Fibroblast of lung (primary cell): Measurements from ENCODE around the gene NT5DC1. TPM values are rescaled to one million over a fixed set of nuclear protein-coding genes. Genes with fewer than 3 reads are reported as not detected.

Source experiments
- DNase-seq, 2 donors: peaks; one replicate each; pipeline versions ENCODE4 v3.0.0 to v3.0.0-alpha.2; 2010; ENCODE audit warnings: low read depth in 2 of 2
- H2AFZ ChIP-seq: 2 replicates; pipeline ENCODE4 v1.5.1; 2012; ENCODE audit warnings: low read length, control low read depth, inconsistent platforms
- H3K27ac ChIP-seq: 2 replicates; pipeline ENCODE4 v1.5.1; 2011; ENCODE audit warnings: low read length, control low read depth; ENCODE audit not compliant: insufficient read depth
- H3K27me3 ChIP-seq: 2 replicates; pipeline ENCODE4 v1.5.1; 2011; ENCODE audit warnings: mild to moderate bottlenecking, low read length; ENCODE audit not compliant: control insufficient read depth, insufficient read depth
- H3K36me3 ChIP-seq: 2 replicates; pipeline ENCODE4 v1.5.1; 2011; ENCODE audit warnings: low read length; ENCODE audit not compliant: control insufficient read depth, insufficient read depth
- H3K4me1 ChIP-seq: 2 replicates; pipeline ENCODE4 v1.5.1; 2011; ENCODE audit warnings: low read length; ENCODE audit not compliant: control insufficient read depth, insufficient read depth; ENCODE audit errors: extremely low read depth
- H3K4me2 ChIP-seq: 2 replicates; pipeline ENCODE4 v1.5.1; 2011; ENCODE audit warnings: low read length, control low read depth; ENCODE audit not compliant: insufficient read depth; ENCODE audit errors: extremely low read depth
- H3K4me3 ChIP-seq, 4 experiments: fragments of 200-600 bp in 1 of 4; sonication (generic) in 1 of 4; replicated peaks in 1 of 4; 2 replicates each; pipeline ENCODE4 v1.5.1; 2011 to 2016; ENCODE audit warnings: low read length in 4 of 4, low read depth in 3 of 4, mild to moderate bottlenecking in 3 of 4, control low read depth in 2 of 4, inconsistent platforms in 1 of 4, mixed read lengths in 1 of 4; ENCODE audit not compliant: insufficient read depth in 1 of 4; ENCODE audit errors: control extremely low read depth in 1 of 4
- H3K79me2 ChIP-seq: 2 replicates; pipeline ENCODE4 v1.5.1; 2012; ENCODE audit warnings: mild to moderate bottlenecking, low read length, inconsistent platforms; ENCODE audit not compliant: control insufficient read depth, insufficient read depth
- H3K9ac ChIP-seq: 2 replicates; pipeline ENCODE4 v1.5.1; 2011; ENCODE audit warnings: mild to moderate bottlenecking, low read length, control low read depth; ENCODE audit not compliant: insufficient read depth
- H3K9me3 ChIP-seq: 2 replicates; pipeline ENCODE4 v1.5.1; 2012; ENCODE audit warnings: low read depth, low read length; ENCODE audit not compliant: control insufficient read depth, insufficient read depth
- H4K20me1 ChIP-seq: 2 replicates; pipeline ENCODE4 v1.5.1; 2011; ENCODE audit warnings: low read length; ENCODE audit not compliant: control insufficient read depth, insufficient read depth; ENCODE audit errors: extremely low read depth
- CTCF ChIP-seq, 2 donors: IDR thresholded peaks in 1 of 2; conservative IDR thresholded peaks in 1 of 2; 1 replicate in 1 of 2; 2 replicates in 1 of 2; pipeline ENCODE4 v1.5.1; 2011 to 2012; ENCODE audit warnings: low read length in 2 of 2, control low read depth in 1 of 2, inconsistent platforms in 1 of 2, low read depth in 1 of 2, mild to moderate bottlenecking in 1 of 2
- EZH2 ChIP-seq: IDR thresholded peaks from 2 replicates; pipeline ENCODE4 v1.5.1; 2012; ENCODE audit warnings: low read length, control low read depth, mild to moderate bottlenecking; ENCODE audit errors: missing control alignments
- polyA plus RNA-seq, 2 donors: library from polyadenylated mRNA; depleted of rRNA in 1 of 2; stranded (reverse) in 1 of 2; unstranded in 1 of 2; fragments of >200 nt; gene quantifications; 2 replicates each; pipeline ENCODE4 v1.2.1, GENCODE V29; 2011 to 2012; ENCODE audit warnings: missing spikeins in 1 of 2
- total RNA-seq: library from RNA; depleted of rRNA; stranded (reverse); fragments of >200 nt; gene quantifications from 2 replicates; pipeline ENCODE4 v1.2.1, GENCODE V29; 2014

The NT5DC1 gene
- total and polyA plus RNA-seq, 2 donors (not counting 1 experiment from before 2014, with no cell fraction given), result 8.1 to 17.9 TPM

- Histone ChIP-seq H3K27me3 (no peaks in the 10 kb centered on the region), H2AFZ (no peak overlapping the region), H3K36me3 (no peaks in the 10 kb centered on the region), H3K27ac (no peak overlapping the region), H3K4me3 (no peak overlapping the region), H3K9me3 (no peaks in the 10 kb centered on the region), H3K4me2 (no peak overlapping the region), H3K4me1 (no peaks in the 10 kb centered on the region), H4K20me1 (no peaks in the 10 kb centered on the region), H3K9ac (no peak overlapping the region), H3K79me2 (no peaks in the 10 kb centered on the region)
- TF ChIP-seq CTCF (conservative IDR thresholded peaks at IDR 0.05 in 1 of 2, IDR thresholded peaks at IDR 0.05 in 1 of 2; ENCODE audit: low read depth in 1 of 2, low read length in 2 of 2) (no peak), EZH2 (no peak)
- DNase-seq, result no peak
Observed at GRCh38 chr6:116286773-116287358, 186.2 kb downstream of the NT5DC1 start.

GRCh38 chr6:116287689-116288282 lies 187.1 kb downstream of the NT5DC1 start:
- Histone ChIP-seq H3K4me1 (peaks cover 2% of the 10 kb centered on the region), H3K4me2 (no peak overlapping the region), H3K36me3 (no peaks in the 10 kb centered on the region), H3K9ac (no peak overlapping the region), H2AFZ (no peak overlapping the region), H3K79me2 (no peaks in the 10 kb centered on the region), H3K9me3 (no peaks in the 10 kb centered on the region), H3K27ac (no peak overlapping the region), H3K4me3 (no peak overlapping the region), H4K20me1 (no peaks in the 10 kb centered on the region), H3K27me3 (no peaks in the 10 kb centered on the region)
- TF ChIP-seq CTCF (conservative IDR thresholded peaks at IDR 0.05 in 1 of 2, IDR thresholded peaks at IDR 0.05 in 1 of 2; ENCODE audit: low read depth in 1 of 2, low read length in 2 of 2) (peak; percentile 83 to 86), EZH2 (no peak)
- DNase-seq, result peak; percentile 59 to 79

GRCh38 chr6:116289876-116290275 lies 189.2 kb downstream of the NT5DC1 start:
- no peaks in the 10 kb centered on the region for H3K9me3 ChIP-seq
- DNase-seq, result no peak
- no peak overlapping the region for H3K27ac ChIP-seq
- H3K36me3 ChIP-seq, result no peaks in the 10 kb centered on the region
- H3K4me1 ChIP-seq, result peaks cover 2% of the 10 kb centered on the region
- H3K27me3 ChIP-seq, result no peaks in the 10 kb centered on the region
- H4K20me1 ChIP-seq, result no peaks in the 10 kb centered on the region
- H3K4me2 ChIP-seq, result no peak overlapping the region
- H3K4me3 ChIP-seq, result no peak overlapping the region
- H3K79me2 ChIP-seq, result no peaks in the 10 kb centered on the region
- H2AFZ ChIP-seq, result no peak overlapping the region
- no peak for TF ChIP-seq EZH2
- no peak for TF ChIP-seq CTCF (conservative IDR thresholded peaks at IDR 0.05 in 1 of 2, IDR thresholded peaks at IDR 0.05 in 1 of 2; ENCODE audit: low read depth in 1 of 2, low read length in 2 of 2)
- no peak overlapping the region for H3K9ac ChIP-seq
